Stimulated activated naive CD4-positive, alpha-beta T cell treated with Interleukin-2 at 50 U/mL for 16 hours (primary cell): ENCODE measurements around the gene CELF2.

Source experiments
- DNase-seq: peaks from one replicate; lab custom pipeline; 2025; lab: John Stamatoyannopoulos, UW

The CELF2 gene

GRCh38 chr10:11023009-11023953 lies 5.6 kb downstream of the CELF2 start:
- no peak for DNase-seq

- no peak for DNase-seq
Observed at GRCh38 chr10:11024596-11024995, 6.9 kb downstream of the CELF2 start.

- DNase-seq, result no peak
Observed at GRCh38 chr10:11025978-11026377, 8.3 kb downstream of the CELF2 start.

- no peak for DNase-seq
Observed at GRCh38 chr10:11026773-11027172, 9.1 kb downstream of the CELF2 start.

- no peak for DNase-seq
Observed at GRCh38 chr10:11034762-11035161, 17.1 kb downstream of the CELF2 start.

- DNase-seq, result no peak
Observed at GRCh38 chr10:11035301-11035991, 17.8 kb downstream of the CELF2 start.

GRCh38 chr10:11036424-11037011 lies 18.8 kb downstream of the CELF2 start:
- no peak for DNase-seq

- no peak for DNase-seq
Observed at GRCh38 chr10:11037991-11038390, 20.3 kb downstream of the CELF2 start.

GRCh38 chr10:11042357-11042756 lies 24.7 kb downstream of the CELF2 start:
- no peak for DNase-seq

- no peak for DNase-seq
Observed at GRCh38 chr10:11043039-11043438, 25.4 kb downstream of the CELF2 start.

- DNase-seq, result no peak
Observed at GRCh38 chr10:11043446-11044127, 25.9 kb downstream of the CELF2 start.

- DNase-seq, result no peak
Observed at GRCh38 chr10:11045487-11045886, 27.8 kb downstream of the CELF2 start.

- DNase-seq, result no peak
Observed at GRCh38 chr10:11045995-11046775, 28.5 kb downstream of the CELF2 start.

- DNase-seq, result no peak
Observed at GRCh38 chr10:11046776-11047160, 29.1 kb downstream of the CELF2 start.

- DNase-seq, result no peak
Observed at GRCh38 chr10:11048707-11049278, 31.1 kb downstream of the CELF2 start.

GRCh38 chr10:11049806-11050205 lies 32.1 kb downstream of the CELF2 start:
- no peak for DNase-seq

- no peak for DNase-seq
Observed at GRCh38 chr10:11050301-11051287, 32.9 kb downstream of the CELF2 start.

GRCh38 chr10:11057018-11057417 lies 39.3 kb downstream of the CELF2 start:
- no peak for DNase-seq

GRCh38 chr10:11057448-11057847 lies 39.8 kb downstream of the CELF2 start:
- no peak for DNase-seq

GRCh38 chr10:11057994-11058393 lies 40.3 kb downstream of the CELF2 start:
- DNase-seq, result no peak
